Hepatocyte (in vitro differentiated cells): ENCODE data around the gene EIF4A2. TPM values are rescaled to one million over a fixed set of nuclear protein-coding genes. Genes with fewer than 3 reads are reported as not detected.

Source experiments
- DNase-seq: peaks from one replicate; pipeline ENCODE4 v3.0.0-alpha.2; 2016; ENCODE audit warnings: low spot score
- H2AFZ ChIP-seq: fragments of 200-600 bp; sonication (generic); 2 replicates; pipeline ENCODE4 v1.6.0; 2016; ENCODE audit warnings: antibody characterized with exemption, mild to moderate bottlenecking
- H3K27ac ChIP-seq: fragments of 200-600 bp; sonication (generic); 2 replicates; pipeline ENCODE4 v1.5.1; 2016; ENCODE audit warnings: mild to moderate bottlenecking
- H3K27me3 ChIP-seq: fragments of 200-600 bp; sonication (generic); 2 replicates; pipeline ENCODE4 v1.6.1; 2016
- H3K36me3 ChIP-seq: fragments of 200-600 bp; sonication (generic); replicated peaks from 2 replicates; pipeline ENCODE4 v1.5.1; 2016; ENCODE audit warnings: low read depth; ENCODE audit not compliant: insufficient read depth
- H3K4me1 ChIP-seq: fragments of 200-600 bp; sonication (generic); 2 replicates; pipeline ENCODE4 v1.5.1; 2016; ENCODE audit warnings: mild to moderate bottlenecking, moderate library complexity; ENCODE audit not compliant: insufficient read depth
- H3K4me2 ChIP-seq: fragments of 200-600 bp; sonication (generic); 2 replicates; pipeline ENCODE4 v1.6.0; 2016
- H3K4me3 ChIP-seq: fragments of 200-600 bp; sonication (generic); 2 replicates; pipeline ENCODE4 v1.5.1; 2016; ENCODE audit warnings: mild to moderate bottlenecking
- H3K79me2 ChIP-seq: fragments of 200-600 bp; sonication (generic); 2 replicates; pipeline ENCODE4 v1.6.0; 2017; ENCODE audit warnings: mild to moderate bottlenecking
- H3K9me2 ChIP-seq: fragments of 200-600 bp; sonication (generic); replicated peaks from 2 replicates; pipeline ENCODE4 v1.6.0; 2017; ENCODE audit warnings: mild to moderate bottlenecking; ENCODE audit not compliant: insufficient read depth
- H3K9me3 ChIP-seq: fragments of 200-600 bp; sonication (generic); 2 replicates; pipeline ENCODE4 v1.5.1; 2016; ENCODE audit warnings: low read depth, mild to moderate bottlenecking
- H4K20me1 ChIP-seq: fragments of 200-600 bp; sonication (generic); 2 replicates; pipeline ENCODE4 v1.6.0; 2016; ENCODE audit warnings: mild to moderate bottlenecking; ENCODE audit not compliant: insufficient read depth, poor library complexity, severe bottlenecking
- EZH2 ChIP-seq: fragments of 200-600 bp; sonication (generic); IDR thresholded peaks from 2 replicates; pipeline ENCODE4 v1.6.1; 2016; ENCODE audit warnings: antibody characterized with exemption, mild to moderate bottlenecking, borderline replicate concordance
- EZH2phosphoT487 ChIP-seq: fragments of 200-600 bp; sonication (generic); IDR thresholded peaks from one replicate; pipeline ENCODE4 v1.6.1; 2018; ENCODE audit warnings: antibody characterized with exemption, mild to moderate bottlenecking, low read depth, moderate library complexity; ENCODE audit not compliant: unreplicated experiment, severe bottlenecking
- WGBS: methylation state at CpG from one replicate; pipeline ENCODE4 v1.1.6; 2016; ENCODE audit warnings: low lambda C conversion rate; ENCODE audit errors: missing lambda C conversion rate; 5-methylcytosine and 5-hydroxymethylcytosine counted together
- polyA plus RNA-seq: library from polyadenylated mRNA; unstranded; fragments of >200 nt; fragmentation: Nextera tagmentation; extraction: Ambion mirVana; gene quantifications from 2 replicates; pipeline ENCODE4 v1.2.1, GENCODE V29; 2016
- total RNA-seq: library from RNA; depleted of rRNA; stranded (reverse); fragments of >200 nt; gene quantifications from 2 replicates; pipeline ENCODE4 v1.2.3, GENCODE V29; 2014
- TF ChIP-seq, protein P1 (sequence below): fragments of 200-600 bp; sonication (generic); IDR thresholded peaks from 2 replicates; pipeline ENCODE4 v1.5.1; 2016; ENCODE audit warnings: antibody characterized with exemption, mild to moderate bottlenecking; ENCODE audit not compliant: poor library complexity

The EIF4A2 gene
- total and polyA plus RNA-seq, 2 experiments from 2014 or later = 155 to 558 TPM

DNA sequence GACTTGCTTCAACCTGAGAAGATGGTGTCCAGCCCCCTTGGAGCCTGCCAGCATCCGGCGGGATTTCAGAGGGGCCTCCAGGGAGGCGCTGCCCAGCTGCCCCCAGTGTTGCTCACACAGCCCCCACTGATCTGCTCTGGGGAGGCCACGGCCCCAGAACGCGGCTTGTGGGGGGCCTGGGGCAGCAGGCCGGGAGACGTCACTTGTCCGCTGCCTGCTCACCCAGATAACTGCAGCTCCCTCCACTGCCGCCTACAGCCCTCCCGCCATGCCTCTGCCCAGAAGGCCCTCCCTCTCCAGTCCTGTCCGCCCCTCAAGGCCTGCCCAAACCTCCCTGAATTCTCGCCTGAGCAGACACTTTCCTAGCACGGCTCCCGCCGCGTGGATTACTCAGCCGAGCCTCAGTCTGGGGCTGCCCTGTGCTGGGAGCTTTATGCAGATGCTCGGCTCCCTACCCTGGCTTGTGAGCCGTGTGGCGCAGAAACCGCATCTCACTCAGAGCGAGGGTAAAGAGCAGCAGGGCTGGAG, 42.0 kb downstream of the EIF4A2 start:
- DNase-seq = peak; percentile 62
- no peaks in the 10 kb centered on the region for H3K79me2 ChIP-seq
- H3K4me1 ChIP-seq = peaks cover 9% of the 10 kb centered on the region
- H3K4me2 ChIP-seq = peak overlapping the region; percentile 68
- TF ChIP-seq, protein P1, sequence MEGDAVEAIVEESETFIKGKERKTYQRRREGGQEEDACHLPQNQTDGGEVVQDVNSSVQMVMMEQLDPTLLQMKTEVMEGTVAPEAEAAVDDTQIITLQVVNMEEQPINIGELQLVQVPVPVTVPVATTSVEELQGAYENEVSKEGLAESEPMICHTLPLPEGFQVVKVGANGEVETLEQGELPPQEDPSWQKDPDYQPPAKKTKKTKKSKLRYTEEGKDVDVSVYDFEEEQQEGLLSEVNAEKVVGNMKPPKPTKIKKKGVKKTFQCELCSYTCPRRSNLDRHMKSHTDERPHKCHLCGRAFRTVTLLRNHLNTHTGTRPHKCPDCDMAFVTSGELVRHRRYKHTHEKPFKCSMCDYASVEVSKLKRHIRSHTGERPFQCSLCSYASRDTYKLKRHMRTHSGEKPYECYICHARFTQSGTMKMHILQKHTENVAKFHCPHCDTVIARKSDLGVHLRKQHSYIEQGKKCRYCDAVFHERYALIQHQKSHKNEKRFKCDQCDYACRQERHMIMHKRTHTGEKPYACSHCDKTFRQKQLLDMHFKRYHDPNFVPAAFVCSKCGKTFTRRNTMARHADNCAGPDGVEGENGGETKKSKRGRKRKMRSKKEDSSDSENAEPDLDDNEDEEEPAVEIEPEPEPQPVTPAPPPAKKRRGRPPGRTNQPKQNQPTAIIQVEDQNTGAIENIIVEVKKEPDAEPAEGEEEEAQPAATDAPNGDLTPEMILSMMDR = no peak
- TF ChIP-seq EZH2phosphoT487 = no peak
- H3K4me3 ChIP-seq = no peak overlapping the region
- no peaks in the 10 kb centered on the region for H3K9me3 ChIP-seq
- WGBS = 14% methylated on average over 23 of the region's 23 CpGs
- peaks cover 50% of the 10 kb centered on the region for H3K27me3 ChIP-seq
- H4K20me1 ChIP-seq = no peaks in the 10 kb centered on the region
- no peaks in the 10 kb centered on the region for H3K36me3 ChIP-seq
- H3K27ac ChIP-seq = no peak overlapping the region
- H3K9me2 ChIP-seq = no peaks in the 10 kb centered on the region
- H2AFZ ChIP-seq = no peak overlapping the region

DNA sequence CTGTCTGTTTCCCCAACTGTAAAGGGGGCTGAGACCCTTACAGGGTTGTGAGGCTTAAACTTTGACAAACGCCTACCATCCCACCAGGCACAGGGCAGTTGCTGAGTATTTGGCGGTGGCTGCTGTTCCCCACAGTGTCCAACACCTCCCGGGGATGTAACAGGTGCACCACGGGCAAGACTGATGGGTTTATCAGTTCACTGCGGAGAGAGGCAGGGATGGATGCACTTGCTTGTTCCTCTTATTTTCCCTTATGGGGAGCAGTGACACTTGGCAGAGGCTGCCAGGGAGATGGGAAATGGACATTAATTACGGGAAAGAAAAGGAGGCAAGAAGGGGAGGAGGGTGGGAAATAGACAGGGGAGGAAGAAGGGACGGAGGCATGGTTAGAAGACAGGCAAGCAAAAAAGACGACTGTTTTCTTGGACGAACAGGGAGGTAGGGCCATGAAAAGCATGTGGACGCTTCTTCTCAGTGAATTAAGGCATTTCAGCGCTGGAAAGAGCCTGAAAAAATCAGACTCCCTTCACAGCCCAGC, 42.6 kb downstream of the EIF4A2 start:
- Histone ChIP-seq H3K27ac (no peak overlapping the region), H3K4me3 (no peak overlapping the region), H3K4me1 (peaks cover 9% of the 10 kb centered on the region), H3K4me2 (peak overlapping the region; percentile 100), H3K27me3 (peaks cover 56% of the 10 kb centered on the region), H2AFZ (no peak overlapping the region), H3K36me3 (no peaks in the 10 kb centered on the region), H3K79me2 (no peaks in the 10 kb centered on the region), H4K20me1 (no peaks in the 10 kb centered on the region), H3K9me2 (no peaks in the 10 kb centered on the region), H3K9me3 (no peaks in the 10 kb centered on the region)
- 32% methylated on average over 11 of the region's 11 CpGs for WGBS
- TF ChIP-seq EZH2phosphoT487 (no peak), EZH2 (no peak)
- TF ChIP-seq, protein P1 = no peak
- DNase-seq = no peak

DNA sequence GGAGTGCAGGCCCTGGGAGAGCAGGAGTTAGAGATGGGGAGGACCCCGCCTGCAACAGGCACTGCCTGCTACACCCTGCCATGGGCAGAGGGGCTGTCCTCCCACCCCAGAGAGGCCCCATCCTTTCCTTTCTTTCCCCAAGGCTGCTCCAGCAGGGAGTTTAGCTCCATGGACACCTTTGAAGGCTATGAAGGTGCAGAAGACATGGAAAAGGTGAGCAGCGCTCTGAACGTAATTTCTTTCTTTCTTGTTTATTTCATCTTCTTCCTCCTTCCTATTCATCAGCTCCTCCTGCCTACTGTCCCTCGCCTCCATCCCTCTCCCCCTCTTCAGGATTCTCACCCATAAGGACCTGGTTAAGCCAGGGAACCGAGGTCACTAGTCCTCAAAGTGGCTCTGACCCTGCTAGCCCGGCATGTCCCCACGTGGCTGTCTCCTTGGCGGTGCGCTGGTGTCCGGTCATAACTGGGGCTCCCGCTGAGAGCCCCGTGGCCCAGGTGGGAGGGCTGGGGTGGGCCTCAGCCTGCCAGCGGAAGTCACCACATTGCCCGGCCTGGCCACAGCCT, 43.1 kb downstream of the EIF4A2 start:
- Histone ChIP-seq H3K4me1 (peaks cover 9% of the 10 kb centered on the region), H3K9me2 (no peaks in the 10 kb centered on the region), H2AFZ (peak overlapping the region; percentile 96), H3K4me3 (no peak overlapping the region), H4K20me1 (no peaks in the 10 kb centered on the region), H3K9me3 (no peaks in the 10 kb centered on the region), H3K36me3 (no peaks in the 10 kb centered on the region), H3K4me2 (peak overlapping the region; percentile 100), H3K27ac (no peak overlapping the region), H3K79me2 (no peaks in the 10 kb centered on the region), H3K27me3 (peaks cover 62% of the 10 kb centered on the region)
- no peak for DNase-seq
- 20% methylated on average over 11 of the region's 14 CpGs for WGBS
- TF ChIP-seq EZH2 (no peak), EZH2phosphoT487 (no peak)
- TF ChIP-seq, protein P1 = no peak
